ENCODE results near the gene GADL1.

The GADL1 gene

GRCh38 chr3:30804984-30805383 is 89.5 kb downstream of the GADL1 start:
- no peak for DNase-seq

GRCh38 chr3:30795176-30795575 is 99.3 kb downstream of the GADL1 start:
- DNase-seq, result no peak

GRCh38 chr3:30793740-30794139 is 100.7 kb downstream of the GADL1 start:
- DNase-seq, result no peak

GRCh38 chr3:30790150-30790549 is 104.3 kb downstream of the GADL1 start:
- no peak for DNase-seq

- DNase-seq, result no peak
Observed at GRCh38 chr3:30786365-30786764, 108.1 kb downstream of the GADL1 start.

GRCh38 chr3:30779686-30780287 is 114.7 kb downstream of the GADL1 start:
- peak; percentile 28 for DNase-seq

- DNase-seq, result no peak
Observed at GRCh38 chr3:30778933-30779332, 115.5 kb downstream of the GADL1 start.

- no peak for DNase-seq
Observed at GRCh38 chr3:30777426-30778113, 116.9 kb downstream of the GADL1 start.

- DNase-seq, result no peak
Observed at GRCh38 chr3:30776186-30776815, 118.2 kb downstream of the GADL1 start.

GRCh38 chr3:30775040-30775439 is 119.4 kb downstream of the GADL1 start:
- no peak for DNase-seq

- no peak for DNase-seq
Observed at GRCh38 chr3:30774062-30774461, 120.4 kb downstream of the GADL1 start.

- no peak for DNase-seq
Observed at GRCh38 chr3:30770387-30770786, 124.1 kb downstream of the GADL1 start.

GRCh38 chr3:30768703-30769550 is 125.5 kb downstream of the GADL1 start:
- DNase-seq, result peak; percentile 56

- no peak for DNase-seq
Observed at GRCh38 chr3:30768046-30768445, 126.4 kb downstream of the GADL1 start.

GRCh38 chr3:30766522-30766921 is 127.9 kb downstream of the GADL1 start:
- no peak for DNase-seq

GRCh38 chr3:30764891-30765290 is 129.6 kb downstream of the GADL1 start:
- DNase-seq, result no peak

- DNase-seq, result no peak
Observed at GRCh38 chr3:30764281-30764680, 130.2 kb downstream of the GADL1 start.

GRCh38 chr3:30761374-30761773 is 133.1 kb downstream of the GADL1 start:
- no peak for DNase-seq

GRCh38 chr3:30760737-30761136 is 133.7 kb downstream of the GADL1 start:
- no peak for DNase-seq

- DNase-seq, result no peak
Observed at GRCh38 chr3:30760040-30760695, 134.3 kb downstream of the GADL1 start.

- DNase-seq, result no peak
Observed at GRCh38 chr3:30756218-30756617, 138.2 kb downstream of the GADL1 start.

- DNase-seq, result no peak
Observed at GRCh38 chr3:30754426-30754825, 140.0 kb downstream of the GADL1 start.

- no peak for DNase-seq
Observed at GRCh38 chr3:30753766-30754165, 140.7 kb downstream of the GADL1 start.
